NB4 (cell line): ENCODE results near the gene MAP10.
A peak's percentile ranks its signal among the peaks of the same experiment; 100 is the strongest.
"Not testable (repeated sequence)": the region's sequence is repeated elsewhere in the genome, so short reads cannot be mapped to it uniquely, and the experiment has no call there.

Experiments
- DNase-seq: peaks from one replicate; pipeline ENCODE4 v3.0.0; 2010; ENCODE audit warnings: low read depth
- H3K4me3 ChIP-seq: one replicate; pipeline ENCODE4 v1.5.1; 2011; ENCODE audit warnings: mild to moderate bottlenecking, low read depth, low read length, moderate library complexity
- CTCF ChIP-seq: IDR thresholded peaks from one replicate; pipeline ENCODE4 v1.5.1; 2012; ENCODE audit warnings: low read depth, low read length
- MAX ChIP-seq: IDR thresholded peaks from 2 replicates; pipeline ENCODE4 v1.6.1; 2011; ENCODE audit warnings: low read depth, low read length
- MYC ChIP-seq: IDR thresholded peaks from 2 replicates; pipeline ENCODE4 v1.6.1; 2011; ENCODE audit warnings: low read depth, low read length
- POLR2A ChIP-seq: IDR thresholded peaks from 2 replicates; pipeline ENCODE4 v1.6.1; 2011; ENCODE audit warnings: mild to moderate bottlenecking; ENCODE audit not compliant: insufficient read length; ENCODE audit errors: extremely low read depth

MAP10 gene

GRCh38 chr1:232776526-232777106 lies 28.6 kb upstream of the MAP10 start:
- TF ChIP-seq MYC (no peak), MAX (no peak), POLR2A (no peak), CTCF (no peak)
- no peak overlapping the region for H3K4me3 ChIP-seq
- no peak for DNase-seq

- no peak overlapping the region for H3K4me3 ChIP-seq
- TF ChIP-seq CTCF (no peak), POLR2A (no peak), MYC (no peak), MAX (no peak)
- no peak for DNase-seq
Observed at GRCh38 chr1:232780354-232780753, 24.9 kb upstream of the MAP10 start.

GRCh38 chr1:232784794-232785193 lies 20.4 kb upstream of the MAP10 start:
- TF ChIP-seq CTCF (no peak), MYC (no peak), MAX (no peak), POLR2A (no peak)

GRCh38 chr1:232785630-232786029 lies 19.6 kb upstream of the MAP10 start:
- not testable (repeated sequence) for DNase-seq, H3K4me3 ChIP-seq

More at GRCh38 chr1:232784794-232785193, 20.4 kb upstream of the MAP10 start:
- DNase-seq: no peak
- H3K4me3 ChIP-seq: no peak overlapping the region

- DNase-seq: peak; percentile 10
- no peak for TF ChIP-seq POLR2A
- no peak for TF ChIP-seq MAX
- no peak for TF ChIP-seq CTCF
- no peak for TF ChIP-seq MYC
- H3K4me3 ChIP-seq: no peak overlapping the region
Observed at GRCh38 chr1:232786845-232787455, 18.3 kb upstream of the MAP10 start.

GRCh38 chr1:232788235-232788872 lies 16.9 kb upstream of the MAP10 start:
- no peak for DNase-seq
- TF ChIP-seq CTCF (no peak), MYC (no peak), MAX (no peak), POLR2A (no peak)
- no peak overlapping the region for H3K4me3 ChIP-seq
